GM12801 (cell line): ENCODE measurements around the gene ZNF761.

ENCODE experiments used
- TF ChIP-seq, protein P1 (sequence below): IDR thresholded peaks from one replicate; pipeline ENCODE4 v1.5.1; 2011; ENCODE audit warnings: control low read depth; ENCODE audit not compliant: insufficient read length; ENCODE audit errors: extremely low read depth

ZNF761 gene

DNA sequence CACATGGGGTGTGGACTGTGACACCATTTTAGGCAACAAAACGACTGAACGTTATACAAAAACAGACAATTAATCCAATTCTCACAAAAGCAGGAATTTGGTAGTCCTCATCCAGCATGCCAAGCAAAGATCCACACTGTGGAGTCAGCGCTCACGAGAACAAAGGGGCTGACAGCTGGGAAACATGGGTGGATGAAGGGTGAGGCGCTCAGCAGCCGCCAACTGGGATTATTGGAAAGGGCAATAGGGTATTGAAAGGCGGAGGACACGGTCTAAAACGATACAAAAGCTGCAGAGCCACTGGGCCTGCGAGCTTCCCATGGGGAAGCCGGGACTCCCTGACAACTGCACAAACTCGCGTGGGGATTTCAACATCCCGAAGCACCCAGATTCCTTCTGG, 31.1 kb downstream of the ZNF761 start:
- TF ChIP-seq, protein P1, sequence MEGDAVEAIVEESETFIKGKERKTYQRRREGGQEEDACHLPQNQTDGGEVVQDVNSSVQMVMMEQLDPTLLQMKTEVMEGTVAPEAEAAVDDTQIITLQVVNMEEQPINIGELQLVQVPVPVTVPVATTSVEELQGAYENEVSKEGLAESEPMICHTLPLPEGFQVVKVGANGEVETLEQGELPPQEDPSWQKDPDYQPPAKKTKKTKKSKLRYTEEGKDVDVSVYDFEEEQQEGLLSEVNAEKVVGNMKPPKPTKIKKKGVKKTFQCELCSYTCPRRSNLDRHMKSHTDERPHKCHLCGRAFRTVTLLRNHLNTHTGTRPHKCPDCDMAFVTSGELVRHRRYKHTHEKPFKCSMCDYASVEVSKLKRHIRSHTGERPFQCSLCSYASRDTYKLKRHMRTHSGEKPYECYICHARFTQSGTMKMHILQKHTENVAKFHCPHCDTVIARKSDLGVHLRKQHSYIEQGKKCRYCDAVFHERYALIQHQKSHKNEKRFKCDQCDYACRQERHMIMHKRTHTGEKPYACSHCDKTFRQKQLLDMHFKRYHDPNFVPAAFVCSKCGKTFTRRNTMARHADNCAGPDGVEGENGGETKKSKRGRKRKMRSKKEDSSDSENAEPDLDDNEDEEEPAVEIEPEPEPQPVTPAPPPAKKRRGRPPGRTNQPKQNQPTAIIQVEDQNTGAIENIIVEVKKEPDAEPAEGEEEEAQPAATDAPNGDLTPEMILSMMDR, result no peak

DNA sequence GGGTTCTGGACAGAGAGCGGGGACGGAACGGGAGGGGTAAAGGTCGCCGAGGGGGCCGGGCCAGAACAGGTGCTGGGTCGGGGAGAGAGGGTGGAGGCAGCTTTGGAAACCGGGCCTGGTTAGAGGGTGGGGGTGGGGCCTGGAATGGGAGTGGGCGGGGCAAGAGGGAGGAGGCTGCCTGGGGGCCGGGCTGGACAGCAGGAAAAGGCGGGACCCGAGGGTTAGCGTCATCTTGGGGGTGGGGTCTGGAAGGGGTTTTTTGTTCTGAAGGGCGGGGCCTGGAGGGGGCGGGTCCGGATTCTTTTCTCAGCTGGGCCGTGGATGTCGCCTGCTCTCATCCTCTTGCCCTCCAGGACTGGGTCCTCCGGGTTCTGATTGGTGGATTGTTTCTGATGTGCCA, 31.5 kb downstream of the ZNF761 start:
- TF ChIP-seq, protein P1, result no peak

DNA sequence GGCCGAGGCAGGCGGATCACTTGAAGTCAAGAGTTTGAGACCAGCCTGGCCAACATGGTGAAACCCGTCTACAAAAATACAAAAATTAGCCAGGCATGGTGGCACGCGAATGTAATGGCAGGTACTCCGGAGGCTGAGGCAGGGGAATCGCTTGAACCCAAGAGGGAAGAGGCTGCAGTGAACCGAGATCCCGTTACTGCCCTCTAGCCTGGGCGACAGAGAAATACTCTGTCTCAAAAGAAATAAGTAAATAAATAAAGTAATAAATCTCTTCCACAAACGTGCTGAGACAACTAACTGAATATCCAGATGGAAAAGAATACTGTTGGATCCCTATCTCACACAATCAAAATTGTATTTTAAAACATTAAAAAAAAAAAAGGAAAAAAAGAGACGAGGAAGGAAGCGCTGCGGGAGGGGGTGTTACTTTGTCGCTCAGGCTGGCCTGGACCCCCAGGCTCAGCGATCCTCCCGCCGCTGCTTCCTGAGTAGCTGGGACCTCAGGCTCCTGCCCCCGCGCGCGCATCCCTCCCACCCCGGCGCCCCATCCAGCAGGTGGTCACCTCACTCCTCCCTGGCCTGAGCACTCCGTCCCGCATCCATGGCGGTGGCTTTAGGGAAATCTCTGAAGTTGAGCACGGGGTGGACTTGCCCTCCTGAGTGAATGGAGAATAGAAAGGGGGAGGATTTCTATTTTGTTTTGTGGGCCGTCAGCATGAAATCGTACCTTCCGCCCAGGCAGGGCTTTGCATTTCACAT, 35.1 kb downstream of the ZNF761 start:
- TF ChIP-seq, protein P1, result no peak

DNA sequence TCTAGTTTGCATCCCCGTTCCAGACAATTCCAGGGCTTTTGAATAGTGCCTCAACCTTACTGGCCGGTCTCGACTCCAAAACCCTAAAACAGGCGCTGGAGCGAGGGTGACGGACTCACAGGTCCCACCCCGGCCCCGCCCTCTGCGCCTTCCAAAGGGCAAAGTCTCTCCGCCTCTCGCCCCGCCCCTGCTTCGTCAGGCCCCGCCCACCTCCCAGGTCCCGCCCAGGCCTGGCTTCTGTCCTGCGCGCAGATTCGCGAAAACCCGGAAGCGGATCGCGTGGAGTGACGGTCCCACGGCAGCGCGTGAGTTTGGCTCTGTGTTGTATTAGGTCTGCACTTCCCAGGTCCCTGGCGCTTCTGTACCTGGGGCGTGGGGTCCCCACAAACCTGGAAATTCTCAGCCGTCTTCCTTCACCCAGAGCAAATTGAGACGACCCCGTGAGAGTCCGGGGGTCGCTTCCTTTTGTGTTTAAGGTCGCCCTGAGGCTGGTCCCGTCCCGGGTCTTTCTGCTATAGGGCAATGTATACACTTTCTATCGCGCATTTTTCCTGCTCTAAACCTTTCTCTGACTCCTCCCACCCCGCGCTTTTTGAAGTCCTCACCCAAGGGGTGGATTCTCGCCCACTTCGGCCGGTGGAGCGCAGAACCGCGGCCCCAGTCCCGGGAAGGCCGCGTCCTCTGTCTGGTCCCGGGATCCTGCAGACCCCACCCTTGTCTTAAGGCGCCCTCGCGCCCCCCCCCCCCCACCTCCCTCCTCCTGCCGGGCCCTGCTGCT, 35.9 kb downstream of the ZNF761 start, which contains the start of gene ZNF813:
ZNF813 (plus strand) TSS at position 249 of the 778 bp plus-strand sequence. CDS start 16,090 bp downstream, outside the sequence.
- TF ChIP-seq, protein P1, result no peak

DNA sequence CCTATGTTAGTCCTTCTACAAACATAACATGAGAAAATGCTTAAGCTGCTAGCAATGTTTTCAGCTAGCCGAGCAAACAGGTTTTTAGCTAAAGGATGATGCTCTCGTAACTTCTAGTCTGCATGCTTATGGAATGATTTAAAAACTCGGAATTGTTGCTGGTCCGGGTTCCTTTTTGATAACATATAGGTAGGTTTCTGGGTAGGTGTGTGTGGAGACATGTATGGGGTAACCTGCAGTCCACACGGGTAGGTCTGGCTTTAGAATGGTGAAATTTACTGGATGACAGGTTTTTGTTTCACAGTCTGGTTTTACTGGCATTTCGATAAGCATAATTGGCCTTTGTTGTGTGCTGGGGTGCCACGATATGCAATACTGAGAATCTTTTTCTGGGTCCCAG, 40.1 kb downstream of the ZNF761 start:
- TF ChIP-seq, protein P1, result no peak

DNA sequence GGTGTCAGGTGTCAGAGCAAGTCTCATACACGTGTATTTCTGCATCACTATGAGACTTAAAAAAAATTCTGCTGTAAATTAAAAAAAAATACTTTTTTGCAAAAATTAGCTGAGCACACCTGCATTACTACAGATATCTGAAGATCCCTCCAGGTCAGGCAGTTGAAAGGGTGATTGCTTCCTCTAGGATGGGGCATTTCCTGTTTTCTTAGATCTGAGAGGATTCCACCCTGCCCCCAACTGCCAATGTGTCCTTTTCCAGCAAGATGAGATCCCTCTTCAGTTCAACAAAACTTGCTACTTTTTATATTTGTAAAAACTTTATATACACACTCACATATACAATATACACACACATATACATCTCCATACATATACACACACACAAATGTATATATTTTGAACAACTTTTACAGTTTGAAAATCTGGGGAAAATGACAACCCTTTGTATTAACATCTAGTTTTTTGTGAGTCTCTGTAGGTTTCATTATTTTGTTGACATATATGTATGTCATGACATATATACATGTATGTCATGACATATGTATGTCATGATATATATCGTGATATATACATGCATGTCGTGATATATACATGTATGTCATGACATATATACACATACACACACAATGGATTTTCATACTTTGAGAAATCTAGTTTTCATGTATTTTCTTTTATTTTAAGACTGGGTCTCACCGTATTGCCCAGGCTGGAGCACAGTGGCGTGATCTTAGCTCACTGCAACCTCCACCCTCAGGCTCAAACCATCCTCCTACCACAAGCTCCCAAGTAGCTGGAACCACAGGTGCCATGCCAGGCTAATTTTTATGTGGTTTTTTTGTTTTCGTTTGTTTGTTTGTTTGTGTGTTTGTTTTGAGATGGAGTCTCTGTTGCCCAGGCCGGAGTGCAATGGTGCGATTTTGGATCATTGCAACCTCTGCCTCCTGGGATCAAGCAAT, 53.5 kb downstream of the ZNF761 start:
- TF ChIP-seq, protein P1, result no peak
